CD4-positive, alpha-beta memory T cell (primary cell): Measurements from ENCODE around the gene KRT77. TPM values are rescaled to one million over a fixed set of nuclear protein-coding genes. Genes with fewer than 3 reads are reported as not detected.

Experiments
- CTCF ChIA-PET: fragments of 350-600 bp; sonication (Branson Sonifier 250); formaldehyde crosslinking; loops from one replicate; lab custom pipeline; 2021; ENCODE audit warnings: inconsistent platforms; ENCODE audit not compliant: partially characterized antibody; lab: Charles Lee
- POLR2A ChIA-PET: fragments of 350-600 bp; sonication (Branson Sonifier 250); formaldehyde crosslinking; loops from one replicate; lab custom pipeline; 2021; ENCODE audit not compliant: partially characterized antibody; lab: Charles Lee
- DNase-seq, 5 donors: peaks; one replicate each; pipeline versions ENCODE4 v3.0.0 to v3.0.0-alpha.2; 2020 to 2022; ENCODE audit warnings: mixed read lengths in 1 of 5
- H3K27ac ChIP-seq: one replicate; pipeline ENCODE4 v1.7.0; 2013; ENCODE audit warnings: low read depth, low read length
- H3K27me3 ChIP-seq: 2 replicates; pipeline ENCODE4 v1.7.0; 2013; ENCODE audit warnings: mild to moderate bottlenecking, low read length, moderate library complexity; ENCODE audit not compliant: insufficient read depth
- H3K36me3 ChIP-seq: 2 replicates; pipeline ENCODE4 v1.7.0; 2013; ENCODE audit warnings: mild to moderate bottlenecking, low read length, moderate library complexity; ENCODE audit not compliant: insufficient read depth
- H3K4me1 ChIP-seq: 2 replicates; pipeline ENCODE4 v1.7.0; 2013; ENCODE audit warnings: mild to moderate bottlenecking, low read length, moderate library complexity; ENCODE audit not compliant: insufficient read depth
- H3K4me3 ChIP-seq, 2 donors: one replicate each; pipeline ENCODE4 v1.7.0; 2013; ENCODE audit warnings: low read length in 2 of 2, mild to moderate bottlenecking in 1 of 2
- H3K9me3 ChIP-seq, 2 donors: one replicate each; pipeline ENCODE4 v1.7.0; 2013; ENCODE audit warnings: low read length in 2 of 2, control low read depth in 1 of 2; ENCODE audit not compliant: control insufficient read depth in 1 of 2
- H3K27ac Mint-ChIP-seq, 7 donors: one replicate each; pipeline ENCODE4 v1.8.0; 2020 to 2021; ENCODE audit warnings: mixed read lengths in 7 of 7, mild to moderate bottlenecking in 6 of 7, inconsistent platforms in 3 of 7, moderate library complexity in 3 of 7
- H3K27me3 Mint-ChIP-seq, 2 donors: one replicate each; pipeline ENCODE4 v1.8.0; 2020 to 2021; ENCODE audit warnings: mixed read lengths in 2 of 2
- H3K36me3 Mint-ChIP-seq, 2 donors: one replicate each; pipeline ENCODE4 v1.8.0; 2020 to 2021; ENCODE audit warnings: mixed read lengths in 2 of 2, inconsistent platforms in 1 of 2, mild to moderate bottlenecking in 1 of 2
- H3K4me1 Mint-ChIP-seq, 4 donors: one replicate each; pipeline ENCODE4 v1.8.0; 2020 to 2021; ENCODE audit warnings: mixed read lengths in 4 of 4, mild to moderate bottlenecking in 1 of 4
- H3K4me3 Mint-ChIP-seq, 8 donors: one replicate each; pipeline ENCODE4 v1.8.0; 2020 to 2021; ENCODE audit warnings: mixed read lengths in 8 of 8, mild to moderate bottlenecking in 7 of 8, moderate library complexity in 6 of 8, inconsistent platforms in 3 of 8
- H3K9me3 Mint-ChIP-seq, 8 donors: one replicate each; pipeline ENCODE4 v1.8.0; 2020 to 2021; ENCODE audit warnings: mixed read lengths in 8 of 8, mild to moderate bottlenecking in 5 of 8, inconsistent platforms in 3 of 8, moderate library complexity in 1 of 8
- intact Hi-C: fragments of 100-400 bp; cut with micrococcal nuclease; formaldehyde crosslinking; loops from one replicate; pipeline ENCODE4 v1.15.1; 2023
- polyA plus RNA-seq, 2 donors: library from polyadenylated mRNA; unstranded; fragments of 300-500 nt; fragmentation: Illumina TruSeq; gene quantifications; one replicate each; pipeline ENCODE4 v1.2.3, GENCODE V29; 2021
- total RNA-seq, 2 experiments: library from RNA; stranded (reverse); gene quantifications; one replicate each; pipeline ENCODE4 v1.2.3, GENCODE V29; 2021

The KRT77 gene
- total and polyA plus RNA-seq, 4 experiments from 2014 or later: not detected

- intact Hi-C loops: no loop called here
- H3K36me3 Mint-ChIP-seq: no peaks in the 10 kb centered on the region
- Histone ChIP-seq H3K36me3 (no peaks in the 10 kb centered on the region), H3K4me3 (no peak overlapping the region), H3K27ac (no peak overlapping the region), H3K9me3 (no peaks in the 10 kb centered on the region), H3K27me3 (no peaks in the 10 kb centered on the region), H3K4me1 (no peaks in the 10 kb centered on the region)
- no peak overlapping the region for H3K27ac Mint-ChIP-seq
- peaks cover 1 to 5% of the 10 kb centered on the region in 2 donors for H3K27me3 Mint-ChIP-seq
- DNase-seq: no peak
- no peak overlapping the region for H3K4me3 Mint-ChIP-seq
- H3K9me3 Mint-ChIP-seq: no peaks in the 10 kb centered on the region
- peaks cover 0 to 11% (median 6%) of the 10 kb centered on the region in 4 donors for H3K4me1 Mint-ChIP-seq
- POLR2A ChIA-PET: no interaction called here
- CTCF ChIA-PET: no interaction called here
These were observed 41.7 kb downstream of the KRT77 start for GRCh38 chr12:52661668-52662067.

GRCh38 chr12:52660934-52661499 lies 42.3 kb downstream of the KRT77 start:
- H3K27ac Mint-ChIP-seq: no peak overlapping the region
- no peak overlapping the region for H3K27ac ChIP-seq
- H3K4me1 ChIP-seq: no peaks in the 10 kb centered on the region
- H3K36me3 Mint-ChIP-seq: no peaks in the 10 kb centered on the region
- peaks cover 1 to 6% of the 10 kb centered on the region in 2 donors for H3K27me3 Mint-ChIP-seq
- H3K4me3 Mint-ChIP-seq: no peak overlapping the region
- DNase-seq: no peak
- H3K9me3 ChIP-seq: no peaks in the 10 kb centered on the region
- no peaks in the 10 kb centered on the region for H3K9me3 Mint-ChIP-seq
- peaks cover 0 to 13% (median 7%) of the 10 kb centered on the region in 4 donors for H3K4me1 Mint-ChIP-seq
- CTCF ChIA-PET: interaction anchor here (1.3 kb wide), 1 partner anchor 9 kb away, joined by 3 read pairs; the partner anchor contains the start of gene KRT2
- H3K27me3 ChIP-seq: no peaks in the 10 kb centered on the region
- POLR2A ChIA-PET: no interaction called here
- no peaks in the 10 kb centered on the region for H3K36me3 ChIP-seq
- H3K4me3 ChIP-seq: no peak overlapping the region
- intact Hi-C loops: no loop called here

DNA sequence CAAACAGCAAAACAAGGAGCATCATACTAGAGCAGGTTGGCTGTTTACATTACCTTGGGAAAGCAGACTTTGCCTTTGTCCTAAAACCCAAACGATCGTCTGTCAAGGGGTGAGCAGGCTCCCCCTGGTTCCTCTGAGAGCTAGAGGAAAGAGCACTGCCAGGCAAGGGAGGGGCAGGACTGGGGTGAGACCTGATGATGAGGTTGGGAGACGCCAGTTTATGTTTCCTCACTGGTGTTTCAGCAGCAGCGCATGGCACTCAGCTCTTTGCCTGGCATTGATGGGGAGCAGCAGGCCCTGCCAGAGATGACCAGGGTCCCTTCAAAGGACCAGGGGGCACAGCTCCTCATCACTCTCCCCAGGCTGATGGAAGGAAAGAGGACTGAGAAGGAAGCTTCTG lies 43.4 kb downstream of the KRT77 start:
- Mint-ChIP-seq H3K4me1 (peaks cover 0 to 13% (median 7%) of the 10 kb centered on the region in 4 donors), H3K4me3 (no peak overlapping the region), H3K36me3 (no peaks in the 10 kb centered on the region), H3K27ac (no peak overlapping the region), H3K27me3 (peaks cover 1 to 6% of the 10 kb centered on the region in 2 donors), H3K9me3 (no peaks in the 10 kb centered on the region)
- no peaks in the 10 kb centered on the region for H3K9me3 ChIP-seq
- ChIA-PET CTCF (interaction anchor here (1.3 kb wide), 1 partner anchor 8 kb away, joined by 3 read pairs; the partner anchor contains the start of gene KRT2), POLR2A (no interaction called here)
- no peak overlapping the region for H3K4me3 ChIP-seq
- DNase-seq: no peak
- H3K36me3 ChIP-seq: no peaks in the 10 kb centered on the region
- intact Hi-C loops: no loop called here
- H3K4me1 ChIP-seq: no peaks in the 10 kb centered on the region
- H3K27ac ChIP-seq: no peak overlapping the region
- no peaks in the 10 kb centered on the region for H3K27me3 ChIP-seq

- CTCF ChIA-PET: no interaction called here
- H3K27ac ChIP-seq: no peak overlapping the region
- Mint-ChIP-seq H3K9me3 (no peaks in the 10 kb centered on the region), H3K27me3 (peaks cover 4 to 7% of the 10 kb centered on the region in 2 donors), H3K4me3 (no peak overlapping the region), H3K27ac (peak overlapping the region in 1 of 7 donors; percentile 46), H3K4me1 (peaks cover 0 to 13% (median 7%) of the 10 kb centered on the region in 4 donors), H3K36me3 (no peaks in the 10 kb centered on the region)
- no peaks in the 10 kb centered on the region for H3K36me3 ChIP-seq
- intact Hi-C loops: no loop called here
- DNase-seq: no peak
- H3K27me3 ChIP-seq: no peaks in the 10 kb centered on the region
- H3K4me3 ChIP-seq: no peak overlapping the region
- H3K4me1 ChIP-seq: no peaks in the 10 kb centered on the region
- POLR2A ChIA-PET: no interaction called here
- no peaks in the 10 kb centered on the region for H3K9me3 ChIP-seq
These were observed 43.9 kb downstream of the KRT77 start for GRCh38 chr12:52659395-52659794.

GRCh38 chr12:52658196-52658595 lies 45.1 kb downstream of the KRT77 start:
- Histone ChIP-seq H3K4me3 (no peak overlapping the region), H3K4me1 (no peaks in the 10 kb centered on the region), H3K27me3 (no peaks in the 10 kb centered on the region), H3K36me3 (no peaks in the 10 kb centered on the region), H3K9me3 (no peaks in the 10 kb centered on the region), H3K27ac (no peak overlapping the region)
- Mint-ChIP-seq H3K36me3 (no peaks in the 10 kb centered on the region), H3K27me3 (peaks cover 4% of the 10 kb centered on the region in 2 donors), H3K27ac (no peak overlapping the region), H3K4me1 (peaks cover 0 to 13% (median 7%) of the 10 kb centered on the region in 4 donors), H3K9me3 (no peaks in the 10 kb centered on the region), H3K4me3 (no peak overlapping the region)
- CTCF ChIA-PET: no interaction called here
- intact Hi-C loops: no loop called here
- no peak for DNase-seq
- POLR2A ChIA-PET: interaction anchor here (0.8 kb wide), 1 partner anchor 10 kb away, joined by 5 read pairs; no protein-coding TSS in a partner anchor

DNA sequence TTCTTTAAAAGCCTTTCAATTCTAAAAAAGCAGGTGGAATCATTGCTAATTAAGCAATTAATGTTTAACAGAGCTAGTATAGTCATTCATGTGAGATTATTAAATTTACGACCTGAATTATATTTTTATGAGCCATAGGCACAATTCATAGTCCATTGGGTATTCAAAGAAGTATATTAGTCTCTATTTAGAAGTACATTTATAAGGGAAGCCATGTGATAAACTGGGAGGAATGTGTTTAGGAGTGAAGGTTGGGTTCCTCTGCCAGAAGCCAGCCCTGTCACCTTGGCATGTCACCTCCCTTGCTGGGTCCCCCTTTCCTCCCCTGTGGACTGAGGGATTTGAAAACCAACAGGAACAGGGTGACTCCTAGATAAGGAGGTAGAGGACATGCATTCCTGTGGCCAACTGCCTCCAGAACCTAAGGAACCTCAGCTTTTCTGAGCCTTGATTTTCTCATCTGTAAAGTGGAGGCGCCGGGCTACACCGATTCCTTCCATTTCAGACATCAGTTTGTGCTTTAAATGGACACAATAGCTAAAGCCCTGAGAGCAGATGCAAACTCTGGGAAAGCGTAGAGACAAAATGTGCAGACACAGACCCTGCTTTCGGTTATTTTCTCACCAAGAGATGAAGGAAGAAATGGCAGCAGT lies 45.9 kb downstream of the KRT77 start:
- POLR2A ChIA-PET: interaction anchor here (0.8 kb wide), 1 partner anchor 9 kb away, joined by 5 read pairs; no protein-coding TSS in a partner anchor
- H3K27ac ChIP-seq: no peak overlapping the region
- Mint-ChIP-seq H3K27me3 (peaks cover 3 to 4% of the 10 kb centered on the region in 2 donors), H3K36me3 (no peaks in the 10 kb centered on the region), H3K9me3 (no peaks in the 10 kb centered on the region), H3K4me1 (peaks cover 0 to 9% (median 3%) of the 10 kb centered on the region in 4 donors), H3K27ac (peak overlapping the region in 1 of 7 donors; percentile 29), H3K4me3 (no peak overlapping the region)
- no peak overlapping the region for H3K4me3 ChIP-seq
- H3K9me3 ChIP-seq: no peaks in the 10 kb centered on the region
- CTCF ChIA-PET: interaction anchor here (0.7 kb wide), 1 partner anchor 28 kb away, joined by 3 read pairs; no protein-coding TSS in a partner anchor
- intact Hi-C loops: no loop called here
- no peaks in the 10 kb centered on the region for H3K27me3 ChIP-seq
- no peaks in the 10 kb centered on the region for H3K36me3 ChIP-seq
- H3K4me1 ChIP-seq: no peaks in the 10 kb centered on the region
- DNase-seq: no peak

GRCh38 chr12:52656616-52657015 lies 46.7 kb downstream of the KRT77 start:
- H3K4me3 ChIP-seq: no peak overlapping the region
- Mint-ChIP-seq H3K4me1 (peaks cover 0 to 4% (median 0%) of the 10 kb centered on the region in 4 donors), H3K9me3 (peaks cover 0 to 3% (median 0%) of the 10 kb centered on the region in 8 donors), H3K36me3 (no peaks in the 10 kb centered on the region), H3K4me3 (no peak overlapping the region), H3K27me3 (peaks cover 3 to 6% of the 10 kb centered on the region in 2 donors), H3K27ac (no peak overlapping the region)
- no peak for DNase-seq
- no peaks in the 10 kb centered on the region for H3K9me3 ChIP-seq
- no peak overlapping the region for H3K27ac ChIP-seq
- POLR2A ChIA-PET: no interaction called here
- no peaks in the 10 kb centered on the region for H3K27me3 ChIP-seq
- intact Hi-C loops: no loop called here
- CTCF ChIA-PET: interaction anchor here (1.6 kb wide), 1 partner anchor 10 kb away, joined by 8 read pairs; no protein-coding TSS in a partner anchor
- H3K4me1 ChIP-seq: no peaks in the 10 kb centered on the region
- H3K36me3 ChIP-seq: no peaks in the 10 kb centered on the region
